Stimulated activated CD4-positive, alpha-beta T cell treated with anti-CD3 and anti-CD28 coated beads, TNF-alpha, amount 100 ng/mL, for 24 hours (primary cell): Measurements from ENCODE around the gene ADGRG3.
"Not testable (repeated sequence)": the region's sequence is repeated elsewhere in the genome, so short reads cannot be mapped to it uniquely, and the experiment has no call there.

ENCODE experiments used
- DNase-seq, 3 experiments: peaks; one replicate each; pipeline ENCODE4 v3.0.0-alpha.2; 2020; ENCODE audit warnings: low read depth in 3 of 3

The ADGRG3 gene

DNA sequence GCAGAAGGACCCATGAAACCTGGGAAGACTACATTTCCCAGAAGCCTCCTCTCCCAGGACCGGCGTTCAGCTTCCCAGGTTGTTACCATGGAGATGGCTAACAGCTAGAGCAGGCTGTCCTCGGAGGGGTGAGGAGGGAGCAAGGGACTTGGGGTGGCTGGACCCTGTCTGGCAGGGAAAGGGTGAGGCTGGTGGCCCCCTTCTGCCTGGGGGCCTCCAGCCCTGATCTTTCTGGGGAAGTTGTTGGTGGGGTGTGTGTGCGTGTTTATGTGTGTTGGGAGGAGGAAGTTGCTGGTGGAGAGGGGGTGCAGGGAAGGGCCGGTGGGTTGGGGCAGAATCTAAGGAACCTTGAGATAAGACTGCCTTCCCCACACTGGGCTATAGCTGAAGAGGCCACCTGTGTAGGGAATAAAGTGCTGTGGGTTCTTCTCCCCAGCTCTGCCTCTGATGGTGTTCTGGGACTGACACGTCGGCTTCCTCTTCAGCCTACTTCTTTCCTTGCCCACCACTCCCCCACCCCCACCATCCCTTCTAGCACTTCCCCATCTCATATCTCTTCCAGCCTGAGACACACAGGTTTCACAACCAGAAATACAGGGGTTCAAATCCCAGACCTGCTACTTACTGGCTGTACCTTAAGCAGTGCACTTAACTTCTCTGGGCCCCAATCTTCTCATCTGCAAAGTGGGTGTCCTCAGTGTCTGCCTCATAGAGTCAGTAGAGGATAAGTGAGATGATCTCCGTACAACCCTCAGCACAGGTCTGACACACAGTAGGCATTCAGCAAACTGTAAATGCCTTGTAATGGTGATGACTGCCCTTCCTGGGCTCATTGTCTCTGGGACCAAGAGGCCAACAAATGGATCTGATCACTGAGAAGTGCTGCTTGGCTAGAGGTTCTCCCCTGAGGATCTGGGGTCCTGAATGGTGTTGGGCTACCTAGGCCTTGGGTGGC is 26.9 kb downstream of the ADGRG3 start, which contains the start of gene DRC7:
Gene DRC7, plus strand, starts transcription at position 82 of the 955 bp plus-strand sequence. CDS start 3,144 bp downstream, outside the sequence.
- peak in 1 of 3 experiments; percentile 5 for DNase-seq

DNA sequence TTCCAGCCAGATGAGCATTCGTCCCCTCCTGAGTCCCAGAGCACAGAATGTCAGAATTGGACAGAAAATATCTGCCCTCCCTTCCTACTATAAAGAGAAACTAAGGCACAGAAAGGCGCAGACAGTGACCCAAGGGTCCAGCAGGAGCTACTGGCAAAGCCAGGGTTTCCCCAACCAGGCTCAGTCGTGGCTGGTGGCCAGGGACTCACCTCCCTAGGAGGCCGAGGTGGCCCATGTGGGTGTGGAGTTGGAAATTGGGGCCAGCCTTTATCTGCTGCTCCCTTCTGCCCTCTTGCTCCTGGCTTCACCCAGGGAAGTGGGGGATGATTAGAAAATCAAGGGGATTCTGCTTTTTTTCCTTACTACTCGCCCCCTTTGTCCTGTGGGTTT is 27.6 kb downstream of the ADGRG3 start:
- DNase-seq = no peak

DNA sequence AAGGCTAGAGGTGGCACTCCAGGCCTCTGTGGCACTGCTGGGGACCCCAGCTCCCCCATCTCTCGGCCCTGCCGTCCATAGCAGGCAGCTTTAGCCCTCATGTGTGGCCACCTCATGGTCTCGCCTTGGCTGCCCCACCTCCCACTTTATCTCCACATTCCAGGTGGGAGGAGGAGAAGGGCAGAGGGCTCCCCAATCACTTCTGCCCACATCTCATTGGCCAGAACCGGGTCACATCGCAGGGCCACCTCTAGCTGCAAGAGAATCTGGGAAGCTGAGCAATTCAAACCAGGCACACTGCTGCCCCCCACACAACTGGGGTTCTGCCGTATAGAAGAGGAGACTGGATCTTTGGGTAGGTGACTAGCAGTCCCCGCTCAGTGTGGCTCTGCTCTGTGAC is 28.1 kb downstream of the ADGRG3 start:
- no peak for DNase-seq

DNA sequence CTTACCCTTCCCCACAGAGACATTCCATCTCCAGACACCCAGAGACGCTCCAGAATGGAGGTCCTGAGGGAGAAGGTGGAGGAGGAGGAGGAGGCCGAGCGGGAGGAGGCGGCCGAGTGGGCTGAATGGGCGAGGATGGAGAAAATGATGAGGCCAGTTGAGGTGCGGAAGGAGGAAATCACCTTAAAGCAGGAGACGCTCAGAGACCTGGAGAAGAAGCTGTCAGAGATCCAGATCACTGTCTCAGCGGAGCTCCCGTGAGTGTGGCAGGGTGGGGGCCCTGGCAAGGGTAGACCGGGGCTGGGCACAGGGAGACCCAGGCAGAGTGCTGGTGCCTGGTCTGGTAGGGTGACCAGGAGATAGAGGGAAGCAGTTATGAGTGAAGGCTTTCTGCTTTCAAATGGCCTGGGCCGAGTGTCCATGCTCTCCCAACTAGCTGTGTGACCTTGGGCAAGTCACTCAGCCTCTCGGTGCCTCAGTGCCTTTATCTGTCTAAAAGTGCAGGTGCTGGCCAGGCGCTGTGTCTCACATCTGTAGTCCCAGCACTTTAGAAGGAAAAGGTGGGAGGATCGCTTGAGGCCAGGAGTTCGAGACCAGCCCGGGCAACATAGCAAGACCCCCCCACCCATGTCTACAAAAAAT is 29.9 kb downstream of the ADGRG3 start:
- DNase-seq = no peak

DNA sequence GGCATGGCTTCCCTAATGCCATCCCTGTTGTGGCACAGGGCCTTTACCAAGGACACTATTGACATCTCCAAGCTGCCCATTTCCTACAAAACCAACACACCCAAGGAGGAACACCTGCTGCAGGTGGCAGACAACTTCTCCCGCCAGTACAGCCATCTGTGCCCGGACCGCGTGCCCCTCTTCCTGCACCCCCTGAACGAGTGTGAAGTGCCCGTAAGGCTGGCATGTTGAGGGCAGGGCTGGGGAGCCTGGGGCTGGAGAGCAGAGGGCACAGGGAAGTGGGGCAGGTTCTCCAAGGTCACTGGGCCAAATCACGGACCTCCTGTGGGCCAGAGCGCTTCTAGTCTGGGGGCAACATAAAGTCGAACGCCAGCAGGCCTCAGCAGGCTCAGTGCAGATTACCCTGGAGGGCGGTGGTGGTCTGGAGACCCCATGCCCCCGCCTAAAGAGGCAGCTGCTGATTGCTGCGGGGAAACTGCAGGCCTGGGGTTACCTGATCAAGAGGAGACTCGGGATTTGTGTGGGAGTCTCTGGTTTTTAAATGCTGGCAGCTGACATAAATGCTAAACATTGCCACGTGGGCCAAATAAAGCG is 30.8 kb downstream of the ADGRG3 start:
- no peak for DNase-seq

DNA sequence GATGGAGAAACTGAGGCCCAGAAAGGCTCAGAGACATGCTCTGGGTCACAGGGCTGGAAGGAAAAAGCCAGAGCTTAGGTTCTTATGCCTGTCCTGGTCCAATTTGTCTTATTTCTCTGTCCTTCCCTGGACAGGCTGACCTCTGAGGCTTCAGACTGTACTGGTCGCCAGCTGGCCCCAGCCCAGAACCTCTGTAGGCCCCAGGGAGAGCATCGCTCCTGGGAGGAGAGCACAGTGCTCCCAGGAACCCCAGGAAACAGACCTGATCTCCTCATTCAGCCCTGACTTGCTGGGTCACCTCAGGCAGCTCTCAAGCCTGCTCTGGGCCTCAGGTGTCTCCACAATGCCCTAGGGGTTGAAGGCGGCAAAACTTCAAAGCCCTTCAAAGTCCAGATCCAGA is 31.4 kb downstream of the ADGRG3 start:
- no peak for DNase-seq

DNA sequence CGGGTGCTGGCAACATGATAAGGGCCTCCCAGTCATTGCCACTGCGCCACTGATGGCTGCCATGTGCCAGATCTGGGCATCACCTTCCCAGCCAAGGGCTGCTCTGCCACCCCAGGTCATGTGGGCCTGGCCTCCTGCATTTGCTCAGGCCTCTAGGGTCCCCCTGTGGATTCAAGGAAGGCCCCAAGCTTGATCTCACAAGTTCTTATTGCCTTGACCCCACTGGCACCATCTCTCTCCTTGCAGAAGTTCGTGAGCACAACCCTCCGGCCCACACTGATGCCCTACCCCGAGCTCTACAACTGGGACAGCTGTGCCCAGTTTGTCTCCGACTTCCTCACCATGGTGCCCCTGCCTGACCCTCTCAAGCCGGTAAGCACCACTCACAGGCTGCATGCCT is 31.8 kb downstream of the ADGRG3 start:
- DNase-seq = no peak

DNA sequence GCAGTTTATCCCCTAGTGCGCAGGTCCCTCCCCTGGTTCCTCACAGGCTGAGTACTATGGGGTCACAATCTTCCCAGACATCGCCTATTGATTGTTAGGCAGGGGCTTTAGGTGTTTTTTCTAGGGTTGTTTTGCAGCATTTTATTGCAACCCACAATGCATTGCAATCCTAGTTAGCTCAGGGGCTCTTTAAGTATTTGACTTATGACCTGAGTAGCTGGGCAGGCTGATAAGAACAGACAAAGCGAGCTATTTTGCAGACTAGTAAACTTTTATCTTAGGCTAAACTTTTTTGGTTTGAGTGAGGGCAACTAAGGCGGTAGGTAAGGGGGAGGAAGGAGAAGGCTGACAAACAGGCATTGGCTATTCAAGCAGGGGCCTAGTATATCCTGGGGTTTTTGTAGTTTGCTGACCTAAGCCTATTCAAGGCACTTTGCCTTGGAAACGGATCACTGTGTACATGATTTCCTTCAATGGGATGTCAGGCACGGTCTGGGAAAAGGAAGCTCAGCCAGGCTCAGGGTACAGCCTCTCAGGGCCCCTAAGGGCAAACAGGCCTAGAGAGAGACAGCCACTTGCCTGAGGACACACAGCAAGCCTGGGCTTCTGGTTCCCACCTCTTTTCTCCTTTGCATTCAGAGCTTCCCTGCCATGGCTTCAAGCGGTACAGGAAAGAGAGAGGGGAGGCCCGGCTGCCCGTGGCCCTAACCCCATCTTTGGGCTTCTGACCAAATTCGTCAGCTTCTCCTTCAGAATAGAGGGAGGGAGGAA is 32.9 kb downstream of the ADGRG3 start:
- no peak for DNase-seq

DNA sequence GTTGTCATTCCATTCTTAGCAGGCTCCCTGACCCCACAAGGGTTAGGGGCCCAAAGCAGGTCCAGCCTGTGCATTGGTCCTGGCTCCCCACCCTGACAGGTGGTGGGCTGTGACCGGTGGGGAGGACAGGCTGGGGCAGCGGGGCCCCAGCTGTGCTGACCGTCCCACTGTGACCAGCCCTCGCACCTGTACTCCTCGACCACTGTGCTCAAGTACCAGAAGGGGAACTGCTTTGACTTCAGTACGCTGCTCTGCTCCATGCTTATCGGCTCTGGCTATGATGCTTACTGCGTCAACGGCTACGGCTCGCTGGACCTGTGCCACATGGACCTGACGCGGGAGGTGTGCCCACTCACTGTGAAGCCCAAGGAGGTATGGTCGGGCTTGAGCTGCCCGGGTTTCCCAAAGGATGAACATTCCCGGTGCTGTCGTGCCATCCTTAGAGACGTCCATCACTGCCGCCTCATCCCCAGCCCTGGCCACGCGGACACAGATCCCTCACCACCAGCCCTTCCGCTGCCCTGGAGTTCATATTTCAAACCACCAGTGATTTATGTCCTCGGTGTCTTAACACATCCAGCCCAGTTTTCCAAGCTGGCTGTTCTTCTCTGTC is 33.8 kb downstream of the ADGRG3 start:
- no peak for DNase-seq

DNA sequence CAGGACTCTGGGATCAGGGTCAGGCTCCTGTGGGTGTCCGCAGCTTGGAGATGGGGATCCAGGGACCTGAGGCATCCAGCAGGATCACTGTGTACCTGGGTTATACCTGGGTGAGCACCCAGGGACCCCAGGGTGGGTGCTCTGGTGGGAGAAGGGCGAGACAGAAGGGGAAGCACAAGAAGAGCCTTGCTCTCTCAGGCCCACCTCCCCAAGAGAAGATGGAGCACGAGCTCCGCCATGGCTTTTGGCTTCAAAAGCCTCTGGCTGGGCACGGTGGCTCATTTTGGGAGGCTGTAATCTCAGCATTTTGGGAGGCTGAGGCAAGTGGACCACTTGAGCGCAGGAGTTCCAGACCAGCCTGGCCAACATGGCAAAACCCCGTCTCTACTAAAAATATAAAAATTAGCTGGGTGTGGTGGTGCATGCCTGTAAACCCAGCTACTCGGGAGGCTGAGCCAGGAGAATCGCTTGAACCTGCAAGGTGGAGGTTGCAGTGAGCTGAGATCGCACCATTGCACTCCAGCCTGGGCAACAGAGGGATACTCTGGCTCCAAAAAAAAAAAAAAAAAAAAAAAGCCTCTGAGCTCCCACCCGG is 35.4 kb downstream of the ADGRG3 start:
- no peak for DNase-seq

DNA sequence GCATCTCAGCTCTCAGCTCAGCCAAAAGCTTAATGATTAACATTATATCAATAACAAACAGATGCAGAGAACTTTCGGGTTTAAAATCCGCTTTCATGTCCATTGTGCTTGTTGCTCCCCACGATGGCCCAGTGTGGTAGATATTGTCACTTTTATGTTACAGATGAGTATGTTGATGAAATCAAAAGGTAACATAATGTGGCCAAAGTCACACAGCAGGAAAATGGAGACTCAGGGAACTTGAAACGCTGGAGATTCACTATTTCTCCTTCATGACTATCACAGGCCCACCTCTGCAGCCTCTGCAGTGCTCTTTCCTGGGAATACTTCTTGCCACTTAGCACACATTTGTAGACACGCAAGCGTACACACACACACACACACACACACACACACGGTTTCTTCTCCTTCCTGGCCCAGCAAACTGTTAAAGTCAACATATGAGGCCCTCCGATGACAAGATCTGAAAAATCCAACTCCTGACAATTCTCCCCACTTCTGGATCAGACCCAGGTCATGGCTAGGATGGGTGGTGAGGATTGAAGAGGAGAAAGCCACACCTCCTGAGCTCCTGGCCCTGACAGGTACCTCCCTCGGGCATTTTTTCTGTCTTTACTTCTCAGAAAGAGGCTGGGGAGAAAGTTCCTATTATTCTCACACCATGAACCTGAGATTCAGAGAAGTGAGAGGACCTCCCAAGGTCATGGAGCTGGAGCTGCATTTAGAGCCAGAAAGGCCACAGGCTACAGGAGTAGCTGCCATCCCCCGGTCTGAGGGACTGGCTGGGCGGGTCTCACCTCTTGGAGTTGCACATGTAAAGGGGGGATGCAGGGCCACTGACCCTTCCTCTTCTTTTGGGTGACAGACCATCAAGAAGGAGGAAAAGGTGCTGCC is 36.2 kb downstream of the ADGRG3 start:
- no peak for DNase-seq

DNA sequence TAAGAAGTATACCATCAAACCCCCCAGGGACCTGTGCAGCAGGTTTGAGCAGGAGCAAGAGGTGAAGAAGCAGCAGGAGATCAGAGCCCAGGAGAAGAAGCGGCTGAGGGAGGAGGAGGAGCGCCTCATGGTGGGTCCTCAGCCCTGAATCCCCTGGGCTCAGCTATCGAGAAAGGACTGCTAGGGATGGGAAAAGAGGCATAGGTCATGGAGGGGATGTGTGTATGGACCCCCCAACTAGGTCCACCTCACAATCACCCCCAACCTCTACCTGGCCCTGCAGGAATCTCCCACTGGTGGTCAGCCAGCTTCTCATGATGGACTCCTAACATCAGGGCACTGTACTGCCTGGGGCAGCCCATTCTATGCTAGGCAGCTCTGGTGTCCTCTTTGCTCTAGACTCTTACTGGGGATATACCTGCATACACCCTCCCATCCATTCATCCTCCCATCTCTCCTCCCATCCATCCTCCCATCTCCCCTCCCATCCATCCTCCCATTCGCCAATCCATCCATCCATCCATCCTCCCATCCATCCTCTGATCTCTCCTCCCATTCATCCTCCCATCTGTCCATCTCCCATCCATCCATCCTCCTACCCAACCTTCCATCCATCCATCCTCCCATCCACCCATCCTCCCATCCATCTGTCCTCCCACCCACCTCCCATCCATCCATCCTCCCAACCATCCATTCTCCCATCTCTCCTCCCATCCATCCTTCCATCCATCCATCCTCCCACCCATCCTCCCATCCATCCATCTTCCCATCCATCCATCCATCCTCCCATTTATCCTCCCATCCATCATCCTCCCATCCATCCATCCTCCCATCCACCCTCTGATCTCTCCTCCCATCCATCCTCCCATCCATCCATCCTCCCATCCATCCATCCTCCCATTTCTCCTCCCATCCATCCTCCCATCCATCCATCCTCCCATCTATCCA is 37.1 kb downstream of the ADGRG3 start:
- DNase-seq = no peak

DNA sequence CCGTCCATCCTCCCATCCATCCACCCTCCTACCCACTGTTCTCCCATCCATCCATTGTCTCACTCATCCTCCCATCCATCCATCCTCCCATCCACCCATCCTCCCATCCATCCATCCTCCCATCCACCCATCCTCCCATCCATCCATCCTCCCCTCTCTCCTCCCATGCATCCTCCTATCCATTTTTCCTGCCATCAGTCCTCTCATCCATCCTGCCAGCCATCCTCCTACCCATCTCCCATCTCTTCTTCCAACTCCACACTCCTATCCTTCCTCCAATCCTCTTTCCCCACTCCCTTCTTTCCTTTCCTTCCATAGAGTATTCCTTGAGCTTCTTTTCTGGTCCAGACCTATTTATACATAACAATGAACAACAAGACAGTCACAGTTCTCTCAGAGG is 38.6 kb downstream of the ADGRG3 start:
- no peak for DNase-seq

DNA sequence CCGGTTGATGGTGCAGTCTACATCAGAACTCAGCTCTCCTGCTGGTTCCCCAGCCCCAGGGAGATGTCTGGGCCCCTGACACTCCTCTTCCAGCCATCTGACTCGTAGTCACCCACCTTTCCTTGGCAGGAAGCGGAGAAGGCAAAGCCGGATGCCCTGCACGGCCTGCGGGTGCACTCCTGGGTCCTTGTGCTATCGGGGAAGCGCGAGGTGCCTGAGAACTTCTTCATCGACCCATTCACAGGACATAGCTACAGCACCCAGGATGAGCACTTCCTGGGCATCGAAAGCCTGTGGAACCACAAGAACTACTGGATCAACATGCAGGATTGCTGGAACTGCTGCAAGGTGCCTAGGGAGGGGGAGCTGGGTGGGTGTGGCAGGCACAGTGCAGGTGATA is 39.2 kb downstream of the ADGRG3 start:
- DNase-seq = no peak

DNA sequence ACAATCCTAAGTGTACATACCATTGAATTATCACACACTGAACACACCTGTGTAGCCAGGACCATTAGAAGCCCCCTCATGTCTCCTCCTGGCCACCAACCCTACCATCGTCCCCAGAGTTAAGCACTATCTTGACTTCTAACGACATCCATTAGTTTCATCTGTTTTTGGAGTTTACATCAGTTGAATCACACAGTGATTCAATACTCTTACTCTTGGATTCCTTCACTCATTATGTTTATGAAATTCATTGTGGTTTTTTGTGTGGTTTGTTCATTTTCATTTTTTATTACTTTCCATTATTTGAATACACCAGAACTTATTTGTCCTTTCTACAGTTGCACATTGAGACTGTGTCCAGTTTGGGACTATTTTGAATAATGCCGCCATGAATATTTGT is 40.1 kb downstream of the ADGRG3 start:
- DNase-seq = no peak

DNA sequence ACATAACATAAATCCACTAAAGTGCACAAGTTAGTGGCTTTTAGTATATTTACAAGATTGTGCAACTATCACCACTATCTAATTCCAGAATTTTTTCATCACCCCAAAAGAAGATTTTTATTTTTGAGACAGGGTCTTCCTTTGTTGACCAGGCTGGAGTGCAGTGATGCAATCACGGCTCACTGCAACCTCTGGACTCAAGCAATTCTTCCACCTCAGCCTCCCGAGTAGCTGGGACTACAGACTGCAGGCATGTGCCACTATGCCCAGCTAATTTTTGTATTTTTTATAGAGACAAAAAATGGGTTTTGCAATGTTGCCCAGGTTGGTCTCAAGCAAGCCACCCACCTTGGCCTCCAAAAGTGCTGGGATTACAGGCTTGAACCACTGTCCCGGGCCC is 41.6 kb downstream of the ADGRG3 start:
- no peak for DNase-seq

DNA sequence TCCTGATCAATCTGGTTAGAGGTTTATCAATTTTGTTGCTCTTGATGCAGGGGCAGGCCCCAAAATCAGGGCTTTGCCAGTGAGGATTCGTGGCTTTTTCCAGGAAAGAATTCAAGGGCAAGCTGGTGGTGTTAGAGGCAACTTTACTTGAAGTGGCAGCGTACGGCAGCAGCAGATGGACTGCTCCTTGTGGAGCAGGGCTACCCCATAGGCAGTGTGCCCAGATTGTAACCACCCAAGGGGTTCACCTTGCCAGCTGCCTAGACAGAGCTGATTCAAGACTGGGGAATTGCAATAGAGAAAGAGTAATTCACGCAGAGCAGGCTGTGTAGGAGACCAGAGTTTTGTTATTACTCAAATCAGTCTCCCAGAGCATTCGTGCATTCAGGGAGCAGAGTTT is 43.2 kb downstream of the ADGRG3 start:
- DNase-seq = no peak

DNA sequence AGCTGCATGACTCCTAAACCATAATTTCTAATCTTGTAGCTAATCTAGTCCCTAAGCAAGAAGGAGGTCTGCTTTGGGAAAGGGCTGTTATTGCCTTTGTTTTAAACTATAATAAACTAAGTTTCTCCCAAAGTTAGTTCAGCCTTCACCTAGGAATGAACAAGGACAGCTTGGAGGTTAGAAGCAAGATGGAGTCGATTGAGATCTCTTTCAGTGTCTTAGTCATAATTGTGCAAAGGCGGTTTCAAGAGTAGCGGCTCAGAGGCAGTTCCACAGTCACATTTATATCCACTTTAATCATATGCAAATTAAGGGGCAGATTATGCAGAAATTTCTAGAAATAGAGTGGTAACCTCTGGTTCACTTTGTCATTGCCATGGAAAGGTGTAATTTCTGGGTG is 43.9 kb downstream of the ADGRG3 start:
- DNase-seq = no peak

DNA sequence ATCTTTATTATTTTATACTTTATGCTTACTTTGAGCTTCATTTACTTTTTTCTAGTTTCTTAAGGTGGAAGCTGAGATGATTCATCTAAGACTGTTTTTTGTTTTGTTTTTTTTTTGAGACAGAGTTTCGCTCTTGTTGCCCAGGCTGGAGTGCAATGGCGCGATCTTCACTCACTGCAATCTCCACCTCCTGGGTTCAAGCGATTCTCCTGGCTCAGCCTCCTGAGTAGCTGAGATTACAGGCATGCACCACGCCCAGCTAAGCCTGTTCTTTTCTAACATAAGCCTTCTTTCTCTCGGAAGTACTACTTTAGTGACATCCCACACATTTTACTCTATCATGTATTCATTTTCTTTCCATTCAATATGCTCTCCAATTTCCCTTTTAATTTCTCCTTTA is 44.5 kb downstream of the ADGRG3 start:
- not testable (repeated sequence) for DNase-seq
